IMR-90 (cell line): ENCODE data around the gene PDK3. TPM values are rescaled to one million over a fixed set of nuclear protein-coding genes. Genes with fewer than 3 reads are reported as not detected.
A peak's percentile ranks its signal among the peaks of the same experiment; 100 is the strongest.

ENCODE experiments used
- ATAC-seq: fragments of 200-7000 bp; cut with Tn5 transposase; 2 replicates; pipeline ENCODE4 v1.9.1; 2020; ENCODE audit warnings: low read depth, mild to moderate bottlenecking, moderate library complexity
- BruUV-seq: library from RNA; stranded (reverse); fragments of 400-500 nt; replicated peaks from 2 replicates; lab custom pipeline; 2021; lab: Mats Ljungman, UMichigan
- CTCF ChIA-PET: fragments of 300-600 bp; formaldehyde crosslinking; extraction: SDS; loops from one replicate; lab custom pipeline; 2021; ENCODE audit warnings: antibody characterized with exemption; lab: Yijun Ruan, JAX
- POLR2A ChIA-PET: fragments of 300-600 bp; sonication (Branson Sonifier 250); formaldehyde crosslinking; loops from one replicate; lab custom pipeline; 2022; ENCODE audit warnings: antibody characterized with exemption; ENCODE audit not compliant: unreplicated experiment; lab: Charles Lee
- DNase-seq: peaks from one replicate; pipeline ENCODE4 v3.0.0; 2013
- H2AFZ ChIP-seq: replicated peaks from 2 replicates; pipeline ENCODE3; 2013; ENCODE audit warnings: low read length, mild to moderate bottlenecking; ENCODE audit not compliant: poor library complexity
- H2AK5ac ChIP-seq: 2 replicates; pipeline ENCODE4 v1.6.1; 2013; ENCODE audit warnings: low read depth, low read length, inconsistent platforms
- H2AK9ac ChIP-seq: replicated peaks from 2 replicates; pipeline ENCODE3; 2013; ENCODE audit warnings: mild to moderate bottlenecking, low read depth, low read length, moderate library complexity; ENCODE audit not compliant: poor library complexity
- H2BK120ac ChIP-seq: 2 replicates; pipeline ENCODE4 v1.6.1; 2013; ENCODE audit warnings: low read depth, low read length, inconsistent platforms
- H2BK15ac ChIP-seq: 3 replicates; pipeline ENCODE4 v1.6.1; 2013; ENCODE audit warnings: low read depth, low read length, inconsistent platforms
- H2BK20ac ChIP-seq: 2 replicates; pipeline ENCODE4 v1.6.1; 2013; ENCODE audit warnings: low read depth, mild to moderate bottlenecking, inconsistent platforms, low read length, moderate library complexity
- H2BK5ac ChIP-seq: 2 replicates; pipeline ENCODE4 v1.6.1; 2013; ENCODE audit warnings: mild to moderate bottlenecking, low read depth, low read length, inconsistent platforms; ENCODE audit not compliant: poor library complexity, severe bottlenecking
- H3K14ac ChIP-seq: replicated peaks from 2 replicates; pipeline ENCODE4 v1.6.1; 2013; ENCODE audit warnings: low read depth, low read length, inconsistent platforms
- H3K18ac ChIP-seq: 2 replicates; pipeline ENCODE4 v1.6.1; 2013; ENCODE audit warnings: low read depth, low read length, control low read depth
- H3K23ac ChIP-seq: 2 replicates; pipeline ENCODE4 v1.6.1; 2013; ENCODE audit warnings: low read depth, low read length, inconsistent platforms
- H3K27ac ChIP-seq: 2 replicates; pipeline ENCODE4 v1.5.1; 2013; ENCODE audit warnings: mild to moderate bottlenecking, control low read depth, low read length; ENCODE audit not compliant: insufficient read depth
- H3K27me3 ChIP-seq: 2 replicates; pipeline ENCODE4 v1.6.1; 2013; ENCODE audit warnings: low read length; ENCODE audit not compliant: control insufficient read depth, insufficient read depth
- H3K36me3 ChIP-seq: 2 replicates; pipeline ENCODE4 v1.6.1; 2013; ENCODE audit warnings: low read length, mixed read lengths; ENCODE audit not compliant: control insufficient read depth, insufficient read depth
- H3K4ac ChIP-seq: 2 replicates; pipeline ENCODE4 v1.6.1; 2013; ENCODE audit warnings: low read depth, low read length, inconsistent platforms
- H3K4me1 ChIP-seq: 2 replicates; pipeline ENCODE4 v1.6.1; 2013; ENCODE audit warnings: low read length, mixed read lengths; ENCODE audit not compliant: control insufficient read depth, insufficient read depth
- H3K4me2 ChIP-seq: 2 replicates; pipeline ENCODE4 v1.6.1; 2013; ENCODE audit warnings: low read depth, mild to moderate bottlenecking, control low read depth, low read length, moderate library complexity
- H3K4me3 ChIP-seq: 2 replicates; pipeline ENCODE4 v1.5.1; 2013; ENCODE audit warnings: low read depth, mild to moderate bottlenecking, control low read depth, low read length, moderate library complexity; ENCODE audit not compliant: insufficient read depth
- H3K56ac ChIP-seq: 2 replicates; pipeline ENCODE4 v1.6.1; 2013; ENCODE audit warnings: low read length, inconsistent platforms; ENCODE audit not compliant: insufficient read depth; ENCODE audit errors: extremely low read depth
- H3K79me1 ChIP-seq, 2 experiments: 2 replicates each; pipeline ENCODE4 v1.6.1; 2013; ENCODE audit warnings: low read length in 2 of 2, inconsistent platforms in 1 of 2, low read depth in 1 of 2
- H3K9ac ChIP-seq: 2 replicates; pipeline ENCODE4 v1.6.1; 2013; ENCODE audit warnings: low read depth, low read length, control low read depth
- H3K9me1 ChIP-seq: 2 replicates; pipeline ENCODE4 v1.6.1; 2013; ENCODE audit warnings: low read length, inconsistent platforms; ENCODE audit not compliant: insufficient read depth
- H3K9me3 ChIP-seq: 2 replicates; pipeline ENCODE4 v1.6.1; 2013; ENCODE audit warnings: low read length; ENCODE audit not compliant: control insufficient read depth, insufficient read depth
- H4K20me1 ChIP-seq: 2 replicates; pipeline ENCODE4 v1.6.1; 2013; ENCODE audit warnings: low read length, inconsistent platforms; ENCODE audit not compliant: insufficient read depth
- H4K5ac ChIP-seq: 2 replicates; pipeline ENCODE4 v1.6.1; 2013; ENCODE audit warnings: mild to moderate bottlenecking, low read depth, low read length, control low read depth
- H4K8ac ChIP-seq, 2 experiments: 2 replicates each; pipeline ENCODE4 v1.6.1; 2013; ENCODE audit warnings: low read depth in 2 of 2, low read length in 2 of 2, control low read depth in 1 of 2, inconsistent platforms in 1 of 2
- H4K91ac ChIP-seq: 2 replicates; pipeline ENCODE4 v1.6.1; 2013; ENCODE audit warnings: low read depth, low read length, inconsistent platforms; ENCODE audit not compliant: insufficient read depth
- CEBPB ChIP-seq: IDR thresholded peaks from 2 replicates; pipeline ENCODE4 v1.6.1; 2012; ENCODE audit warnings: low read depth, low read length, improper control_type of control experiment
- CHD1 ChIP-seq: IDR thresholded peaks from 2 replicates; pipeline ENCODE4 v1.6.1; 2012; ENCODE audit warnings: low read depth, low read length, improper control_type of control experiment
- FOS ChIP-seq: fragments of 150-350 bp; IDR thresholded peaks from 2 replicates; pipeline ENCODE4 v1.6.1; 2016; ENCODE audit warnings: low read depth, low read length
- MAFK ChIP-seq: IDR thresholded peaks from 2 replicates; pipeline ENCODE4 v1.6.1; 2012; ENCODE audit warnings: low read depth, low read length, improper control_type of control experiment
- MAZ ChIP-seq: IDR thresholded peaks from 2 replicates; pipeline ENCODE4 v1.6.1; 2012; ENCODE audit warnings: low read depth, mild to moderate bottlenecking, low read length, improper control_type of control experiment, moderate library complexity, borderline replicate concordance
- MXI1 ChIP-seq: IDR thresholded peaks from 2 replicates; pipeline ENCODE4 v1.6.1; 2012; ENCODE audit warnings: low read depth, mild to moderate bottlenecking, low read length, moderate library complexity, borderline replicate concordance
- NFE2L2 ChIP-seq: fragments of 150-350 bp; IDR thresholded peaks from 2 replicates; pipeline ENCODE4 v1.6.1; 2016; ENCODE audit warnings: low read depth, mild to moderate bottlenecking, low read length
- POLR2A ChIP-seq: IDR thresholded peaks from 2 replicates; pipeline ENCODE4 v1.6.1; 2012; ENCODE audit warnings: mild to moderate bottlenecking, low read depth, low read length
- RAD21 ChIP-seq: IDR thresholded peaks from 2 replicates; pipeline ENCODE4 v1.6.1; 2012; ENCODE audit warnings: low read length, improper control_type of control experiment
- RCOR1 ChIP-seq: IDR thresholded peaks from 2 replicates; pipeline ENCODE4 v1.6.1; 2012; ENCODE audit warnings: mild to moderate bottlenecking, low read length, improper control_type of control experiment; ENCODE audit not compliant: insufficient replicate concordance
- SMC3 ChIP-seq: fragments of 150-350 bp; IDR thresholded peaks from 2 replicates; pipeline ENCODE4 v1.6.1; 2016; ENCODE audit warnings: low read depth, mild to moderate bottlenecking, antibody characterized with exemption, low read length, moderate library complexity
- WGBS, 2 experiments: methylation state at CpG; one replicate each; pipeline versions ENCODE4 v1.1.5 to v1.1.7; 2013; ENCODE audit warnings: missing lambda C conversion rate in 2 of 2; ENCODE audit not compliant: insufficient read length in 1 of 2; ENCODE audit errors: extremely low coverage in 2 of 2; 5-methylcytosine and 5-hydroxymethylcytosine counted together
- dilution Hi-C: fragments of 300-500 bp; cut with HindIII; formaldehyde crosslinking; loops from one replicate; pipeline ENCODE4 v1.14.3; 2018; ENCODE audit warnings: low sequenced_read_pairs; ENCODE audit not compliant: unreplicated experiment
- in situ Hi-C: fragments of 300-500 bp; cut with MboI; formaldehyde crosslinking; loops from 3 replicates; pipeline ENCODE4 v1.14.3; 2019; ENCODE audit warnings: low sequenced_read_pairs, inconsistent platforms, mixed read lengths
- intact Hi-C: fragments of 100-400 bp; cut with micrococcal nuclease; formaldehyde crosslinking; loops from 2 replicates; pipeline ENCODE4 v1.10.0; 2022
- polyA plus RNA-seq, 3 experiments: library from polyadenylated mRNA; depleted of rRNA; stranded (reverse); fragments of >200 nt; gene quantifications; 2 replicates each; pipeline ENCODE4 v1.2.3, GENCODE V29; 2012; ENCODE audit warnings: low replicate concordance in 1 of 3
- total RNA-seq: library from RNA; depleted of rRNA; stranded (reverse); fragments of >200 nt; gene quantifications from 2 replicates; pipeline ENCODE4 v1.2.3, GENCODE V29; 2012
- TF ChIP-seq, protein P1 (sequence below): fragments of 150-350 bp; IDR thresholded peaks from 2 replicates; pipeline ENCODE4 v1.6.1; 2016; ENCODE audit warnings: low read depth, mild to moderate bottlenecking, low read length, moderate library complexity, borderline replicate concordance
- TF ChIP-seq, protein P2 (sequence below): conservative IDR thresholded peaks from 2 replicates; pipeline ENCODE4 v1.5.1; 2012; ENCODE audit warnings: mild to moderate bottlenecking, low read depth, low read length, improper control_type of control experiment

The PDK3 gene
- total and polyA plus RNA-seq, 2 of the 4 experiments (the other 2 are of a cell fraction) = 2.3 to 4.8 TPM

DNA sequence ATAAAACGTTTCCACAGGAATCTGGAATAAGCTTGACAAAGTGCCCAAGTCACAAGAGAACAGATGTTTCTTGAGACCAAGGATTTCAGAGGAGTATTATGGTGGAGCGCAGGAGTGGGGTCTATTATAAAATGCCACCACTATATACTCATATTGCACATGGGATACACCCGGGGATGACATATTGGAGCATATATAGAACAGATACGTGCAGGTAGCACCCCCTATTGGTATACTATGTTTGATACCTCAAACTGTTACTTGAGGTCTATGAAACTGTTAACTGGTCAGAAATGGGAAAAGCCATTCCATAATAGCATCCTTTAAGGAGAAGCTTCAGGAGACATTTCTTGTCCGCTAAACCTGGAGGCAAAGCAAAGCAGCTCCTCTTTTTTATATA, 96.0 kb downstream of the PDK3 start:
- Histone ChIP-seq H2AK5ac (no peak overlapping the region), H3K23ac (no peak overlapping the region), H3K36me3 (no peaks in the 10 kb centered on the region), H3K79me1 (no peaks in the 10 kb centered on the region), H4K8ac (no peak overlapping the region), H3K9me1 (no peaks in the 10 kb centered on the region), H3K4me1 (no peaks in the 10 kb centered on the region), H2AK9ac (no peak overlapping the region), H3K14ac (no peak overlapping the region), H4K91ac (no peak overlapping the region), H3K4me3 (no peak overlapping the region), H4K20me1 (no peaks in the 10 kb centered on the region), H3K56ac (no peak overlapping the region), H3K9ac (no peak overlapping the region), H3K27ac (no peak overlapping the region), H2AFZ (no peak overlapping the region), H2BK120ac (no peak overlapping the region), H3K9me3 (no peaks in the 10 kb centered on the region), H4K5ac (no peak overlapping the region), H3K4ac (no peak overlapping the region), H3K27me3 (peaks cover 6% of the 10 kb centered on the region; the same call in 1 of the 2 replicates), H3K18ac (no peak overlapping the region), H2BK15ac (no peak overlapping the region), H2BK20ac (no peak overlapping the region), H3K4me2 (no peak overlapping the region), H2BK5ac (no peak overlapping the region)
- intact Hi-C loops (loop anchor here (2.0 kb wide), 1 partner anchor 166 kb away; no protein-coding TSS in a partner anchor), in situ Hi-C loops (no loop called here), dilution Hi-C loops (no loop called here)
- ATAC-seq (no peak), DNase-seq (peak; percentile 11)
- ChIA-PET CTCF (no interaction called here), POLR2A (no interaction called here)
- no TSS peak for BruUV-seq
- TF ChIP-seq SMC3 (0 out of 2 replicates have a peak, but pooled peaks have one; percentile 12), MAZ (no peak), FOS (no peak), RCOR1 (no peak), NFE2L2 (no peak), MAFK (no peak), CEBPB (no peak), POLR2A (no peak), CHD1 (no peak), RAD21 (peak; percentile 39), MXI1 (no peak)
- TF ChIP-seq, protein P1, sequence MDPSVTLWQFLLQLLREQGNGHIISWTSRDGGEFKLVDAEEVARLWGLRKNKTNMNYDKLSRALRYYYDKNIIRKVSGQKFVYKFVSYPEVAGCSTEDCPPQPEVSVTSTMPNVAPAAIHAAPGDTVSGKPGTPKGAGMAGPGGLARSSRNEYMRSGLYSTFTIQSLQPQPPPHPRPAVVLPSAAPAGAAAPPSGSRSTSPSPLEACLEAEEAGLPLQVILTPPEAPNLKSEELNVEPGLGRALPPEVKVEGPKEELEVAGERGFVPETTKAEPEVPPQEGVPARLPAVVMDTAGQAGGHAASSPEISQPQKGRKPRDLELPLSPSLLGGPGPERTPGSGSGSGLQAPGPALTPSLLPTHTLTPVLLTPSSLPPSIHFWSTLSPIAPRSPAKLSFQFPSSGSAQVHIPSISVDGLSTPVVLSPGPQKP = no peak
- TF ChIP-seq, protein P2, sequence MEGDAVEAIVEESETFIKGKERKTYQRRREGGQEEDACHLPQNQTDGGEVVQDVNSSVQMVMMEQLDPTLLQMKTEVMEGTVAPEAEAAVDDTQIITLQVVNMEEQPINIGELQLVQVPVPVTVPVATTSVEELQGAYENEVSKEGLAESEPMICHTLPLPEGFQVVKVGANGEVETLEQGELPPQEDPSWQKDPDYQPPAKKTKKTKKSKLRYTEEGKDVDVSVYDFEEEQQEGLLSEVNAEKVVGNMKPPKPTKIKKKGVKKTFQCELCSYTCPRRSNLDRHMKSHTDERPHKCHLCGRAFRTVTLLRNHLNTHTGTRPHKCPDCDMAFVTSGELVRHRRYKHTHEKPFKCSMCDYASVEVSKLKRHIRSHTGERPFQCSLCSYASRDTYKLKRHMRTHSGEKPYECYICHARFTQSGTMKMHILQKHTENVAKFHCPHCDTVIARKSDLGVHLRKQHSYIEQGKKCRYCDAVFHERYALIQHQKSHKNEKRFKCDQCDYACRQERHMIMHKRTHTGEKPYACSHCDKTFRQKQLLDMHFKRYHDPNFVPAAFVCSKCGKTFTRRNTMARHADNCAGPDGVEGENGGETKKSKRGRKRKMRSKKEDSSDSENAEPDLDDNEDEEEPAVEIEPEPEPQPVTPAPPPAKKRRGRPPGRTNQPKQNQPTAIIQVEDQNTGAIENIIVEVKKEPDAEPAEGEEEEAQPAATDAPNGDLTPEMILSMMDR = peak; percentile 28
- no CpG with 5 or more reads among the region's 5 CpGs for WGBS, 2 experiments
